Astrocyte of the cerebellum (primary cell): ENCODE results near the gene KDM7A.

Experiments used
- DNase-seq: peaks from one replicate; pipeline ENCODE4 v3.0.0-alpha.2; 2011; ENCODE audit warnings: low read depth
- H3K4me3 ChIP-seq: 2 replicates; pipeline ENCODE4 v1.5.1; 2011; ENCODE audit warnings: mild to moderate bottlenecking, low read depth, low read length, moderate library complexity
- CTCF ChIP-seq: IDR thresholded peaks from 2 replicates; pipeline ENCODE4 v1.5.1; 2012; ENCODE audit warnings: low read length, low read depth, moderate library complexity, mild to moderate bottlenecking; ENCODE audit errors: missing control alignments
- in situ Hi-C: cut with HindIII; loops from 2 replicates; pipeline ENCODE4 v1.10.0; 2017; ENCODE audit warnings: low sequenced_read_pairs

Gene KDM7A

GRCh38 chr7:140192176-140192575, 15.4 kb upstream of the KDM7A start:
- in situ Hi-C loops = no loop called here
- no peak overlapping the region for H3K4me3 ChIP-seq
- no peak for TF ChIP-seq CTCF
- DNase-seq = no peak

DNA sequence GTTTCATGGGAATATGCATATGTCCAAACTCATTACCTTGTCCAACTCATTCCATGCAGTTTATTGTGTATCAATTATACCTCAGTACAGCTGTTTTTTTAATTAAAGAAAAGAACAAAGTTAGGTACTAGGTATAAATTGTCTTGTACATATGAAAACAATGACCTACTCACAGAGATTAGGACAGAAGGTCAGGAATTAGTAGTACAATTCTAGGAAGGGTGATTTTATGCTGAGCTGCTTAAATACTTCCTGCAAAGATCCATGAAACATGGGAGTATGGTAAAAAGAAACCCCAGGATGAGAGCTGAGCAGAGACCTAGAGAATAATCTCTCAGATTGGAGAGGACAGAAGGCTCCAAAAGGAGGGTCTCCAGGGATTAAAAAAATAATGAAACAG, 13.8 kb upstream of the KDM7A start:
- no peak for DNase-seq
- no peak for TF ChIP-seq CTCF
- in situ Hi-C loops = no loop called here

GRCh38 chr7:140189917-140190316, 13.1 kb upstream of the KDM7A start:
- no peak for TF ChIP-seq CTCF
- H3K4me3 ChIP-seq = no peak overlapping the region
- in situ Hi-C loops = no loop called here
- DNase-seq = no peak

More for the DNA sequence above, 13.8 kb upstream of the KDM7A start:
- H3K4me3 ChIP-seq = no peak overlapping the region

- H3K4me3 ChIP-seq = no peak overlapping the region
- TF ChIP-seq CTCF = no peak
- DNase-seq = no peak
- in situ Hi-C loops = no loop called here
Observed at GRCh38 chr7:140182917-140183316, 6.1 kb upstream of the KDM7A start.

- H3K4me3 ChIP-seq = no peak overlapping the region
- TF ChIP-seq CTCF = no peak
- in situ Hi-C loops = no loop called here
- no peak for DNase-seq
Observed at GRCh38 chr7:140179339-140179738, 2.6 kb upstream of the KDM7A start.

DNA sequence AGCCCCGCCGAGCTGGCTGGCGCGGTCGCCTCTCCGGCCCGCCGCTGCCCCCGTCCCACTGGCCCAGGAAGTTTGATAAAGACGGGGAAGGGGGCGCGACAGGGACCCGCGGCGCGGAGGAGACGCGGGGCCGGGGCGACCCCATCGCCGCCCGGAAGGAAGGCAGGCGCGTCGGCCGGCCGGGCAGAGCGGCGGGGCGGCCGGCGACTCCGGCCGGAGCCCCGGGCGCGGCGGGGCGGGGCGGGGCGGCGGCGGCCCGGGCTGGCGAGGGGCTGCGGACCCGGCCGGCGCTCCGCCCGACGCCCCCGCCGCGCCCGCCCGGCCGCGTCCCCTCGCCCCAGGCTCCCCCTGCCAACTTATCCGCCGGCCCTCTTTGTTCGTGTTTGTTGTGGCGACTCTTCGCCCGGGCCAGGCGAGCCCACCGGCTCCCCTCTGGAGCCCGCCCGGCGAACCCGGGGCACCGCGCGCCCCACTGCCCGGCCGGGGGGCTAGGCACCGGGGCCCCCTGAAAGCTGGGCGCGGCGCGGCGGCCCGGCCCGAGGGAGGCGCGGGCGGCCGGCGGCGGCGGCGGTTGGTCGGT, 571 bp downstream of the KDM7A start:
- no peak for DNase-seq
- in situ Hi-C loops = no loop called here
- no peak for TF ChIP-seq CTCF
- peak overlapping the region; percentile 82 for H3K4me3 ChIP-seq
